ENCODE results near the gene DGKI.

Gene DGKI

DNA sequence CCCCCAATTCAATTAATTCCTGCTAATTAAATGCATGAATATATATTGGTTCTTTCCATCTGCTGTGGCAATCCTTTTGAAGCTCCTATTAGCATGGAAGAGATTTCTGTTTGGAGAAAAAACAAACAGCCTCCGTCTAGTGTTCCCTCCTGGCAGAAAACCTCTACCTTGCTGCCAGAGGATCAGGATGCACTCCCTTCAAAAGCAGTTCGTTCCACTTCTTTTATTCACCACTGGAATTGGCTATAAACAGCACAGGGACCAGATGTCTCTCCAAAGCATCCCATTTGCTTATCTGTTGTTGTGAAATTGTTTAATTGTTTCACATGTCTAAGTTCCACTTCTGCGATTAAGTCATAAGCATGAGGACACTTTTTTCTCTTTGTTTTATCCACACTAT is 425.4 kb downstream of the DGKI start:
- H3K4me1 ChIP-seq (ENCODE audit: control extremely low read depth in 1 of 4, control insufficient read depth in 4 of 4, insufficient read depth in 4 of 4, low read length in 3 of 4) = no peaks in the 10 kb centered on the region
- ChIA-PET POLR2A (no interaction called here), CTCF (no interaction called here)
- H3K27ac ChIP-seq (ENCODE audit: insufficient read depth in 1 of 2, low read depth in 1 of 2, low read length in 2 of 2, poor library complexity in 1 of 2, severe bottlenecking in 2 of 2) = no peak overlapping the region
- WGBS (ENCODE audit: insufficient coverage) = 100% methylated on average over 1 of the region's 3 CpGs
- H3K9me3 ChIP-seq (ENCODE audit: control extremely low read depth in 1 of 5, control insufficient read depth in 4 of 5, insufficient read depth in 2 of 5, low read depth in 1 of 5, low read length in 4 of 5) = no peaks in the 10 kb centered on the region
- no peaks in the 10 kb centered on the region for H3K36me3 ChIP-seq (ENCODE audit: control insufficient read depth in 4 of 4, insufficient read depth in 4 of 4, low read length in 3 of 4)
- no peak for DNase-seq
- no peak overlapping the region for H3K4me3 ChIP-seq (ENCODE audit: control insufficient read depth in 1 of 7, extremely low read depth in 1 of 7, insufficient read depth in 4 of 7, low read depth in 2 of 7, low read length in 6 of 7)
- no peaks in the 10 kb centered on the region for H3K27me3 ChIP-seq (replicated peaks in 2 of 5; ENCODE audit: control insufficient read depth in 4 of 5, insufficient read depth in 5 of 5, low read length in 4 of 5)

DNA sequence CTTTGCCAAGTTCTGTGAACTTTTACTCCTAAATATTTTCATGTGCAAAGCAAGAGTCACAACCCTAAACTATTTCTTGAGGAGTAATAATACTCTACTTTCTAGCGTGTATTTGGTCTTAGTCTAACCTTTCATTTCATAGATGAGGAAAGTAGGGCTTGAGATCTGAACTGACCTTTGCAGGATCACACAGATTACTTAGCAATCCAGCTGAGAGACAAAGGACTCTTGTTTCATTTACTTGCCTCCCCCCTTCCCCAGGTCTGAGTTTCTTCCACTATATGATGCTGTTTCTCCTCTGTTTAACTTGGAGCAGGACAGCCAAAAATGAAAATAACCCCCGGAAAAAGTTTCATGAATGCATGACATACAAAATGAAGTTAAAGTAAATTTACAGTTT is 427.9 kb downstream of the DGKI start:
- POLR2A ChIA-PET = no interaction called here
- H3K9me3 ChIP-seq (ENCODE audit: control extremely low read depth in 1 of 5, control insufficient read depth in 4 of 5, insufficient read depth in 2 of 5, low read depth in 1 of 5, low read length in 4 of 5) = no peaks in the 10 kb centered on the region
- no peak overlapping the region for H3K27ac ChIP-seq (ENCODE audit: insufficient read depth in 1 of 2, low read depth in 1 of 2, low read length in 2 of 2, poor library complexity in 1 of 2, severe bottlenecking in 2 of 2)
- H3K27me3 ChIP-seq (replicated peaks in 2 of 5; ENCODE audit: control insufficient read depth in 4 of 5, insufficient read depth in 5 of 5, low read length in 4 of 5) = no peaks in the 10 kb centered on the region
- no peak for DNase-seq
- CTCF ChIA-PET = no interaction called here
- H3K4me1 ChIP-seq (ENCODE audit: control extremely low read depth in 1 of 4, control insufficient read depth in 4 of 4, insufficient read depth in 4 of 4, low read length in 3 of 4) = no peaks in the 10 kb centered on the region
- H3K36me3 ChIP-seq (ENCODE audit: control insufficient read depth in 4 of 4, insufficient read depth in 4 of 4, low read length in 3 of 4) = no peaks in the 10 kb centered on the region
- WGBS (ENCODE audit: insufficient coverage) = 100% methylated on average over 1 of the region's 2 CpGs
- no peak overlapping the region for H3K4me3 ChIP-seq (ENCODE audit: control insufficient read depth in 1 of 7, extremely low read depth in 1 of 7, insufficient read depth in 4 of 7, low read depth in 2 of 7, low read length in 6 of 7)

DNA sequence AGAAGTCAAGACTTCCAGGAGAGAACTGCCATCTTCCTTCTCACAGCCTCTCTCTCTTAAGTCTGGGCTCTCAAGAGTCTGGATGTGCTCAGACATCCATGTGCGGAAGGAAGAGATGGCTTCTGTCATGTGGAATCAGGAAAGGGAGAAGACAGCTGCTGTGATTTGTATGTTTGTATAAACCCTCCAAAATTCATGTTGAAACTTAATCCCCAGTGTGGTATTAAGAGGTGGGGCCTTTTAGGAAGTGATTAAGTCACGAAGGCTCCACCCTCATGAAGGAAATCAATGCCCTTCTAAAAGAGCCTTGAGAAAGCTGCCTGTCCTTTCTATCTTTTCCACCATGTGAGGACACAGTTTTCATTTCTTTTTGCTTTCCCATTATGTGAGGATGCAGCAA is 429.3 kb downstream of the DGKI start:
- Histone ChIP-seq H3K27ac (ENCODE audit: insufficient read depth in 1 of 2, low read depth in 1 of 2, low read length in 2 of 2, poor library complexity in 1 of 2, severe bottlenecking in 2 of 2) (no peak overlapping the region), H3K4me3 (ENCODE audit: control insufficient read depth in 1 of 7, extremely low read depth in 1 of 7, insufficient read depth in 4 of 7, low read depth in 2 of 7, low read length in 6 of 7) (no peak overlapping the region), H3K27me3 (replicated peaks in 2 of 5; ENCODE audit: control insufficient read depth in 4 of 5, insufficient read depth in 5 of 5, low read length in 4 of 5) (no peaks in the 10 kb centered on the region), H3K36me3 (ENCODE audit: control insufficient read depth in 4 of 4, insufficient read depth in 4 of 4, low read length in 3 of 4) (no peaks in the 10 kb centered on the region), H3K4me1 (ENCODE audit: control extremely low read depth in 1 of 4, control insufficient read depth in 4 of 4, insufficient read depth in 4 of 4, low read length in 3 of 4) (no peaks in the 10 kb centered on the region), H3K9me3 (ENCODE audit: control extremely low read depth in 1 of 5, control insufficient read depth in 4 of 5, insufficient read depth in 2 of 5, low read depth in 1 of 5, low read length in 4 of 5) (no peaks in the 10 kb centered on the region)
- CTCF ChIA-PET = interaction anchor here (1.3 kb wide), 1 partner anchor 12 kb away, joined by 3 read pairs; no protein-coding TSS in a partner anchor
- POLR2A ChIA-PET = no interaction called here
- 100% methylated on average over 1 of the region's 2 CpGs for whole genome bisulfite sequencing (ENCODE audit: insufficient coverage)
- DNase-seq = no peak

DNA sequence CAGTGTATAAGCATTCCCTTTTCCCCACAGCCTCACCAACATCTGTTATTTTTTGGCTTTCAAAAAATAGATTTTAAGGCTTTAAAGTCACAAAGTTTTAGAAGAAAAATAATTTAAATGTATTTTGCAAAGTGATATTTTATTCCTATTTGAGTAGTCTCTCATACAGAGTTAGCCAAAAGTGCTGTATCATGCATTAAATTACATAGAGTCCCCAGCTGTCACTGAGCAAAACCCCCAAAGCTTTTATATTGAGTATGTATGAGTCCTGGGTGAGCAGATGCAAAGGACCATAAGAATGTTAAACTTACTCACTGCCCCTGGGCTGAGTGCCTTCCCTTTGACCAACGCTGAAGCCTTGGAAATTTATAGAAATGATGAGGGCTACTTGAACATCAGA is 432.9 kb downstream of the DGKI start:
- Histone ChIP-seq H3K36me3 (ENCODE audit: control insufficient read depth in 4 of 4, insufficient read depth in 4 of 4, low read length in 3 of 4) (no peaks in the 10 kb centered on the region), H3K4me1 (ENCODE audit: control extremely low read depth in 1 of 4, control insufficient read depth in 4 of 4, insufficient read depth in 4 of 4, low read length in 3 of 4) (no peaks in the 10 kb centered on the region), H3K27me3 (replicated peaks in 2 of 5; ENCODE audit: control insufficient read depth in 4 of 5, insufficient read depth in 5 of 5, low read length in 4 of 5) (no peaks in the 10 kb centered on the region), H3K27ac (ENCODE audit: insufficient read depth in 1 of 2, low read depth in 1 of 2, low read length in 2 of 2, poor library complexity in 1 of 2, severe bottlenecking in 2 of 2) (no peak overlapping the region), H3K4me3 (ENCODE audit: control insufficient read depth in 1 of 7, extremely low read depth in 1 of 7, insufficient read depth in 4 of 7, low read depth in 2 of 7, low read length in 6 of 7) (no peak overlapping the region), H3K9me3 (ENCODE audit: control extremely low read depth in 1 of 5, control insufficient read depth in 4 of 5, insufficient read depth in 2 of 5, low read depth in 1 of 5, low read length in 4 of 5) (peaks cover 0 to 2% (median 0%) of the 10 kb centered on the region in 5 experiments)
- WGBS (ENCODE audit: insufficient coverage) = 100% methylated on average over 1 of the region's 1 CpG
- ChIA-PET CTCF (no interaction called here), POLR2A (no interaction called here)
- no peak for DNase-seq

DNA sequence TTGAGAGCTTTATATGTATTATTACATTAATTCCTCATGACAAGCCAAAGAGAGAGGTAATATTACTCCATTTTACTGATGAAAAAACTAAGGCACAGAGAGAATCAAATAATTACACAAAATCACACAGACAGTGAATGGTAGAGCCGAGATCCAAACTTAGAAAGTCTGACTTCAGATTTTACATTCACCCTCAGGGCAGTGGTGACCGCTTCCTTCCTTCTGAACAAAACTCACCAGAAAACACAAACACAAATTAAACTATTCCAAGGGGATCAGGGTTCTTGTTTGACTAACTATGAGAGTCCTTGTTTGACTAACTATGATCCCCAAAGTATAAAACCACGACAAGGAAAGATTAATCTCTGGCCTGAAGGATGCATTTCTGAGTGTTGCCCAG is 435.3 kb downstream of the DGKI start:
- ChIA-PET CTCF (no interaction called here), POLR2A (no interaction called here)
- Histone ChIP-seq H3K9me3 (ENCODE audit: control extremely low read depth in 1 of 5, control insufficient read depth in 4 of 5, insufficient read depth in 2 of 5, low read depth in 1 of 5, low read length in 4 of 5) (peaks cover 0 to 2% (median 0%) of the 10 kb centered on the region in 5 experiments), H3K4me1 (ENCODE audit: control extremely low read depth in 1 of 4, control insufficient read depth in 4 of 4, insufficient read depth in 4 of 4, low read length in 3 of 4) (no peaks in the 10 kb centered on the region), H3K27ac (ENCODE audit: insufficient read depth in 1 of 2, low read depth in 1 of 2, low read length in 2 of 2, poor library complexity in 1 of 2, severe bottlenecking in 2 of 2) (no peak overlapping the region), H3K27me3 (replicated peaks in 2 of 5; ENCODE audit: control insufficient read depth in 4 of 5, insufficient read depth in 5 of 5, low read length in 4 of 5) (no peaks in the 10 kb centered on the region), H3K4me3 (ENCODE audit: control insufficient read depth in 1 of 7, extremely low read depth in 1 of 7, insufficient read depth in 4 of 7, low read depth in 2 of 7, low read length in 6 of 7) (no peak overlapping the region), H3K36me3 (ENCODE audit: control insufficient read depth in 4 of 4, insufficient read depth in 4 of 4, low read length in 3 of 4) (no peaks in the 10 kb centered on the region)
- 86% methylated on average over 1 of the region's 3 CpGs for WGBS (ENCODE audit: insufficient coverage)
- no peak for DNase-seq

DNA sequence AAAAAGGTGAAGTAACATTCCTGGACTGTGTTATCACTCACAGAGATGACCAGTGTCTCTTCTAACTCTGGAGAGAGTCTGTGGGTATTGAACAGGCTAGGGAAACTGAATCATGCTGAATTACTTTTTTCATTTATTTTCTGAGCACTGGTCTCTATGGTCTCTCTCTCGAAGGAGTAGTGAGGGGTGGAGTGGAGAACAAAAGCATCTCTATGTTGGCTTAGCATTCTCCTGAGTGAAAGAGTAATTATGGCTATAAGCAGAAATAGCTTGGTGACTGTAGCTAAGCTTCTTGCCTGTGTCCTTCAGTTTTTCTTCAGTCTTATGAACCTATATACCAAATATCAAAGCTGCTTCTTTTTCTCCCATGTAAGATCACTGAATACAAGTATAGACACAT is 438.6 kb downstream of the DGKI start:
- no CpG with 5 or more reads among the region's 1 CpG for WGBS (ENCODE audit: insufficient coverage)
- ChIA-PET POLR2A (no interaction called here), CTCF (no interaction called here)

DNA sequence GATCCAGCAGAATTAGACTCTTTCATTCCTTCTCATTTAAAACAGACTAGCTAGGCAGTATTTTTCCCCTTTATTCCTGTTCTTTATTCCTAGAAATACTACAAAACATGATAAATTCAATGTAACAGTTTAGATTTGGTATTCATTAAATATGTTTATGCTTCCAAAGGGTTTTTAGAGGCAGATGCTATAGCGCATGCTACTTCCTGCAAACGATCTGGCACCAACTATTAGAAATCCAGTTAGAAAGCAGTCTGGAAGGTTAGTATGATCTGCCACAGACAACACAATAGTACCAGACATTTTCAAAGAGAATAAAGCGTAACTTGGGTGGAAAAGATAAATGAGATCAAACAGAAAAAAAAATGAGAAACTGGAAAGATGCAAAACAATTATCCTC is 439.7 kb downstream of the DGKI start:
- POLR2A ChIA-PET = no interaction called here
- CTCF ChIA-PET = no interaction called here
- no peak overlapping the region for H3K4me3 ChIP-seq (ENCODE audit: control insufficient read depth in 1 of 7, extremely low read depth in 1 of 7, insufficient read depth in 4 of 7, low read depth in 2 of 7, low read length in 6 of 7)
- WGBS (ENCODE audit: insufficient coverage) = no CpG with 5 or more reads among the region's 3 CpGs
- H3K9me3 ChIP-seq (ENCODE audit: control extremely low read depth in 1 of 5, control insufficient read depth in 4 of 5, insufficient read depth in 2 of 5, low read depth in 1 of 5, low read length in 4 of 5) = peaks cover 0 to 4% (median 0%) of the 10 kb centered on the region in 5 experiments
- H3K4me1 ChIP-seq (ENCODE audit: control extremely low read depth in 1 of 4, control insufficient read depth in 4 of 4, insufficient read depth in 4 of 4, low read length in 3 of 4) = no peaks in the 10 kb centered on the region
- peaks cover 0 to 2% (median 0%) of the 10 kb centered on the region in 5 experiments for H3K27me3 ChIP-seq (replicated peaks in 2 of 5; ENCODE audit: control insufficient read depth in 4 of 5, insufficient read depth in 5 of 5, low read length in 4 of 5)
- DNase-seq = no peak
- H3K27ac ChIP-seq (ENCODE audit: insufficient read depth in 1 of 2, low read depth in 1 of 2, low read length in 2 of 2, poor library complexity in 1 of 2, severe bottlenecking in 2 of 2) = no peak overlapping the region
- H3K36me3 ChIP-seq (ENCODE audit: control insufficient read depth in 4 of 4, insufficient read depth in 4 of 4, low read length in 3 of 4) = no peaks in the 10 kb centered on the region

More for the DNA sequence above, 438.6 kb downstream of the DGKI start:
- Histone ChIP-seq H3K4me1 (ENCODE audit: control extremely low read depth in 1 of 4, control insufficient read depth in 4 of 4, insufficient read depth in 4 of 4, low read length in 3 of 4) (no peaks in the 10 kb centered on the region), H3K27me3 (replicated peaks in 2 of 5; ENCODE audit: control insufficient read depth in 4 of 5, insufficient read depth in 5 of 5, low read length in 4 of 5) (peaks cover 0 to 2% (median 0%) of the 10 kb centered on the region in 5 experiments), H3K4me3 (ENCODE audit: control insufficient read depth in 1 of 7, extremely low read depth in 1 of 7, insufficient read depth in 4 of 7, low read depth in 2 of 7, low read length in 6 of 7) (no peak overlapping the region), H3K27ac (ENCODE audit: insufficient read depth in 1 of 2, low read depth in 1 of 2, low read length in 2 of 2, poor library complexity in 1 of 2, severe bottlenecking in 2 of 2) (no peak overlapping the region), H3K9me3 (ENCODE audit: control extremely low read depth in 1 of 5, control insufficient read depth in 4 of 5, insufficient read depth in 2 of 5, low read depth in 1 of 5, low read length in 4 of 5) (peaks cover 0 to 2% (median 0%) of the 10 kb centered on the region in 5 experiments), H3K36me3 (ENCODE audit: control insufficient read depth in 4 of 4, insufficient read depth in 4 of 4, low read length in 3 of 4) (no peaks in the 10 kb centered on the region)
- DNase-seq = no peak

All from common myeloid progenitor, CD34-positive (primary cell).